HepG2 (cell line): ENCODE measurements around the gene UST. TPM values are rescaled to one million over a fixed set of nuclear protein-coding genes. Genes with fewer than 3 reads are reported as not detected.

Experiments used
- FIP1L1 ChIP-seq: fragments of 200-400 bp; formaldehyde crosslinking; IDR thresholded peaks from 2 replicates; pipeline ENCODE4 v1.6.1; 2018; ENCODE audit warnings: low read depth, mild to moderate bottlenecking, low read length, moderate library complexity, borderline replicate concordance; ENCODE audit not compliant: insufficient read depth
- GABPA ChIP-seq, 2 experiments: IDR thresholded peaks; 2 replicates each; pipeline ENCODE4 v1.6.1; 2011 to 2016; ENCODE audit warnings: low read depth in 2 of 2, low read length in 1 of 2, missing biosample characterization in 1 of 2, missing genetic modification characterization in 1 of 2
- IKZF4 ChIP-seq: sonication (generic); formaldehyde crosslinking; IDR thresholded peaks from 2 replicates; pipeline ENCODE4 v1.5.1; 2020; ENCODE audit warnings: borderline replicate concordance, mild to moderate bottlenecking, low read depth, missing genetic modification reagents; ENCODE audit errors: not compliant biosample characterization
- JDP2 ChIP-seq: sonication (generic); formaldehyde crosslinking; IDR thresholded peaks from 2 replicates; pipeline ENCODE4 v1.8.1; 2022; ENCODE audit warnings: missing genetic modification reagents, borderline replicate concordance
- RFX3 ChIP-seq: IDR thresholded peaks from 2 replicates; pipeline ENCODE4 v1.6.1; 2016; ENCODE audit warnings: missing biosample characterization, missing genetic modification reagents
- RXRB ChIP-seq: IDR thresholded peaks from 2 replicates; pipeline ENCODE4 v1.6.1; 2016; ENCODE audit warnings: borderline replicate concordance, missing genetic modification reagents, missing compliant biosample characterization
- SAFB2 ChIP-seq: sonication (generic); formaldehyde crosslinking; IDR thresholded peaks from 2 replicates; pipeline ENCODE4 v1.5.1; 2020; ENCODE audit warnings: missing genetic modification reagents, low read depth, mild to moderate bottlenecking, borderline replicate concordance
- TCF12 ChIP-seq, 2 experiments: fragments of 450-650 bp in 1 of 2; sonication (generic) in 1 of 2; formaldehyde crosslinking in 1 of 2; IDR thresholded peaks; 2 replicates each; pipeline versions ENCODE4 v1.6.1 to v1.8.0; 2017 to 2022; ENCODE audit warnings: antibody characterized with exemption in 1 of 2, mild to moderate bottlenecking in 1 of 2, missing genetic modification reagents in 1 of 2, moderate library complexity in 1 of 2
- ZIK1 ChIP-seq: sonication (generic); formaldehyde crosslinking; IDR thresholded peaks from 2 replicates; pipeline ENCODE4 v1.5.0; 2020; ENCODE audit warnings: mild to moderate bottlenecking, low read depth, missing genetic modification reagents, borderline replicate concordance
- ZNF788 ChIP-seq: sonication (generic); formaldehyde crosslinking; IDR thresholded peaks from 2 replicates; pipeline ENCODE4 v1.5.0; 2020; ENCODE audit warnings: mild to moderate bottlenecking, missing genetic modification reagents, borderline replicate concordance
- ZNF883 ChIP-seq: sonication (generic); formaldehyde crosslinking; IDR thresholded peaks from 2 replicates; pipeline ENCODE4 v1.5.1; 2020; ENCODE audit warnings: mild to moderate bottlenecking, missing genetic modification reagents; ENCODE audit errors: not compliant biosample characterization
- polyA plus RNA-seq, 8 experiments: library from polyadenylated mRNA; depleted of rRNA in 3 of 8; stranded (reverse) in 7 of 8; unstranded in 1 of 8; fragments of >200 nt; fragmentation: Illumina TruSeq in 4 of 8; extraction: Trizol in 4 of 8; gene quantifications; 2 replicates each; pipeline versions ENCODE4 v1.2.1 to v1.2.3, GENCODE V29; 2011 to 2016; ENCODE audit warnings: low read depth in 4 of 8, missing spikeins in 1 of 8, mixed read lengths in 1 of 8; ENCODE audit not compliant: insufficient read depth in 1 of 8
- total RNA-seq, 5 experiments: library from RNA; depleted of rRNA; stranded (reverse); fragments of >200 nt; fragmentation: Illumina TruSeq; extraction: Trizol; gene quantifications; 2 replicates each; pipeline ENCODE4 v1.2.3, GENCODE V29; 2016; ENCODE audit warnings: low read depth in 1 of 5
- TF ChIP-seq, protein P1 (sequence below): sonication (generic); formaldehyde crosslinking; IDR thresholded peaks from 2 replicates; pipeline ENCODE4 v1.4.0; 2020; ENCODE audit warnings: missing genetic modification reagents
- TF ChIP-seq, protein P2 (sequence below): sonication (generic); formaldehyde crosslinking; conservative IDR thresholded peaks from 2 replicates; pipeline ENCODE4 v1.8.0; 2022; ENCODE audit warnings: mild to moderate bottlenecking, moderate library complexity, missing genetic modification reagents
- TF ChIP-seq, protein P3 (sequence below): sonication (generic); formaldehyde crosslinking; IDR thresholded peaks from 2 replicates; pipeline ENCODE4 v1.5.1; 2020; ENCODE audit warnings: mild to moderate bottlenecking, missing genetic modification reagents, moderate library complexity

UST gene
- total and polyA plus RNA-seq, 2 of the 13 experiments (the other 11 are each of a cell fraction or from before 2014, with no cell fraction given): 0.27 TPM; not detected in 1

DNA sequence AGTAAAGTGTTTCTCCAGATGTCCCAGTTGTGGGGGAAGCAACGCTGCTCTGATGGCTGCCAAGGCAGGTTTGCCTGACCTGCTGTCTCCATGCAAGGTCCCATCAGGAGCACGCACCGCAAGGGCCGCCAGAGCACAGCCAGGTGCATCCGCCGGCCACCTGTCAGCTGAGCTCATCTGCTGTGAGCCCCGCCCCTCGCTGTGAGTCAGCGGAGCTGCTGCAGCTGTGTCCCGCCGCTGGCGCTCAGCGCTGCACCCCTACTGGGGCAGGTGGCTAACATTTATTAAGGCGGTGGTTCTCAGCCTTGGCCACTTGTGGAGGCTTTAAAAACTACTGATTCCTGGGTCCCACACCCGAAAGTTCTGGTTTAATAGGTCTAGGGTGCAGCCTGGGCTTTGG, 225.7 kb downstream of the UST start (continued):
- TF ChIP-seq, protein P1, sequence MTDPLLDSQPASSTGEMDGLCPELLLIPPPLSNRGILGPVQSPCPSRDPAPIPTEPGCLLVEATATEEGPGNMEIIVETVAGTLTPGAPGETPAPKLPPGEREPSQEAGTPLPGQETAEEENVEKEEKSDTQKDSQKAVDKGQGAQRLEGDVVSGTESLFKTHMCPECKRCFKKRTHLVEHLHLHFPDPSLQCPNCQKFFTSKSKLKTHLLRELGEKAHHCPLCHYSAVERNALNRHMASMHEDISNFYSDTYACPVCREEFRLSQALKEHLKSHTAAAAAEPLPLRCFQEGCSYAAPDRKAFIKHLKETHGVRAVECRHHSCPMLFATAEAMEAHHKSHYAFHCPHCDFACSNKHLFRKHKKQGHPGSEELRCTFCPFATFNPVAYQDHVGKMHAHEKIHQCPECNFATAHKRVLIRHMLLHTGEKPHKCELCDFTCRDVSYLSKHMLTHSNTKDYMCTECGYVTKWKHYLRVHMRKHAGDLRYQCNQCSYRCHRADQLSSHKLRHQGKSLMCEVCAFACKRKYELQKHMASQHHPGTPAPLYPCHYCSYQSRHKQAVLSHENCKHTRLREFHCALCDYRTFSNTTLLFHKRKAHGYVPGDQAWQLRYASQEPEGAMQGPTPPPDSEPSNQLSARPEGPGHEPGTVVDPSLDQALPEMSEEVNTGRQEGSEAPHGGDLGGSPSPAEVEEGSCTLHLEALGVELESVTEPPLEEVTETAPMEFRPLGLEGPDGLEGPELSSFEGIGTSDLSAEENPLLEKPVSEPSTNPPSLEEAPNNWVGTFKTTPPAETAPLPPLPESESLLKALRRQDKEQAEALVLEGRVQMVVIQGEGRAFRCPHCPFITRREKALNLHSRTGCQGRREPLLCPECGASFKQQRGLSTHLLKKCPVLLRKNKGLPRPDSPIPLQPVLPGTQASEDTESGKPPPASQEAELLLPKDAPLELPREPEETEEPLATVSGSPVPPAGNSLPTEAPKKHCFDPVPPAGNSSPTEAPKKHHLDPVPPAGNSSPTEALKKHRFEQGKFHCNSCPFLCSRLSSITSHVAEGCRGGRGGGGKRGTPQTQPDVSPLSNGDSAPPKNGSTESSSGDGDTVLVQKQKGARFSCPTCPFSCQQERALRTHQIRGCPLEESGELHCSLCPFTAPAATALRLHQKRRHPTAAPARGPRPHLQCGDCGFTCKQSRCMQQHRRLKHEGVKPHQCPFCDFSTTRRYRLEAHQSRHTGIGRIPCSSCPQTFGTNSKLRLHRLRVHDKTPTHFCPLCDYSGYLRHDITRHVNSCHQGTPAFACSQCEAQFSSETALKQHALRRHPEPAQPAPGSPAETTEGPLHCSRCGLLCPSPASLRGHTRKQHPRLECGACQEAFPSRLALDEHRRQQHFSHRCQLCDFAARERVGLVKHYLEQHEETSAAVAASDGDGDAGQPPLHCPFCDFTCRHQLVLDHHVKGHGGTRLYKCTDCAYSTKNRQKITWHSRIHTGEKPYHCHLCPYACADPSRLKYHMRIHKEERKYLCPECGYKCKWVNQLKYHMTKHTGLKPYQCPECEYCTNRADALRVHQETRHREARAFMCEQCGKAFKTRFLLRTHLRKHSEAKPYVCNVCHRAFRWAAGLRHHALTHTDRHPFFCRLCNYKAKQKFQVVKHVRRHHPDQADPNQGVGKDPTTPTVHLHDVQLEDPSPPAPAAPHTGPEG (CRISPR knock-in tag): no peak
- TF ChIP-seq ZIK1 (no peak), SAFB2 (no peak), GABPA (IDR thresholded peaks at IDR 0.05; ENCODE audit: low read depth, low read length) (no peak), GABPA (CRISPR knock-in tag; IDR thresholded peaks at IDR 0.05; ENCODE audit: low read depth) (no peak), TCF12 (IDR thresholded peaks at IDR 0.05) (no peak), TCF12 (CRISPR knock-in tag; IDR thresholded peaks at IDR 0.05) (no peak), RXRB (0 out of 2 replicates have a peak, but pooled peaks have one; percentile 11), ZNF788 (CRISPR knock-in tag) (peak; percentile 73; the same call in 1 of the 2 replicates), JDP2 (CRISPR knock-in tag) (no peak), RFX3 (CRISPR knock-in tag) (no peak), IKZF4 (no peak), ZNF883 (CRISPR knock-in tag) (no peak), FIP1L1 (no peak)
- TF ChIP-seq, protein P2, sequence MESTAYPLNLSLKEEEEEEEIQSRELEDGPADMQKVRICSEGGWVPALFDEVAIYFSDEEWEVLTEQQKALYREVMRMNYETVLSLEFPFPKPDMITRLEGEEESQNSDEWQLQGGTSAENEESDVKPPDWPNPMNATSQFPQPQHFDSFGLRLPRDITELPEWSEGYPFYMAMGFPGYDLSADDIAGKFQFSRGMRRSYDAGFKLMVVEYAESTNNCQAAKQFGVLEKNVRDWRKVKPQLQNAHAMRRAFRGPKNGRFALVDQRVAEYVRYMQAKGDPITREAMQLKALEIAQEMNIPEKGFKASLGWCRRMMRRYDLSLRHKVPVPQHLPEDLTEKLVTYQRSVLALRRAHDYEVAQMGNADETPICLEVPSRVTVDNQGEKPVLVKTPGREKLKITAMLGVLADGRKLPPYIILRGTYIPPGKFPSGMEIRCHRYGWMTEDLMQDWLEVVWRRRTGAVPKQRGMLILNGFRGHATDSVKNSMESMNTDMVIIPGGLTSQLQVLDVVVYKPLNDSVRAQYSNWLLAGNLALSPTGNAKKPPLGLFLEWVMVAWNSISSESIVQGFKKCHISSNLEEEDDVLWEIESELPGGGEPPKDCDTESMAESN (CRISPR knock-in tag): no peak
- TF ChIP-seq, protein P3, sequence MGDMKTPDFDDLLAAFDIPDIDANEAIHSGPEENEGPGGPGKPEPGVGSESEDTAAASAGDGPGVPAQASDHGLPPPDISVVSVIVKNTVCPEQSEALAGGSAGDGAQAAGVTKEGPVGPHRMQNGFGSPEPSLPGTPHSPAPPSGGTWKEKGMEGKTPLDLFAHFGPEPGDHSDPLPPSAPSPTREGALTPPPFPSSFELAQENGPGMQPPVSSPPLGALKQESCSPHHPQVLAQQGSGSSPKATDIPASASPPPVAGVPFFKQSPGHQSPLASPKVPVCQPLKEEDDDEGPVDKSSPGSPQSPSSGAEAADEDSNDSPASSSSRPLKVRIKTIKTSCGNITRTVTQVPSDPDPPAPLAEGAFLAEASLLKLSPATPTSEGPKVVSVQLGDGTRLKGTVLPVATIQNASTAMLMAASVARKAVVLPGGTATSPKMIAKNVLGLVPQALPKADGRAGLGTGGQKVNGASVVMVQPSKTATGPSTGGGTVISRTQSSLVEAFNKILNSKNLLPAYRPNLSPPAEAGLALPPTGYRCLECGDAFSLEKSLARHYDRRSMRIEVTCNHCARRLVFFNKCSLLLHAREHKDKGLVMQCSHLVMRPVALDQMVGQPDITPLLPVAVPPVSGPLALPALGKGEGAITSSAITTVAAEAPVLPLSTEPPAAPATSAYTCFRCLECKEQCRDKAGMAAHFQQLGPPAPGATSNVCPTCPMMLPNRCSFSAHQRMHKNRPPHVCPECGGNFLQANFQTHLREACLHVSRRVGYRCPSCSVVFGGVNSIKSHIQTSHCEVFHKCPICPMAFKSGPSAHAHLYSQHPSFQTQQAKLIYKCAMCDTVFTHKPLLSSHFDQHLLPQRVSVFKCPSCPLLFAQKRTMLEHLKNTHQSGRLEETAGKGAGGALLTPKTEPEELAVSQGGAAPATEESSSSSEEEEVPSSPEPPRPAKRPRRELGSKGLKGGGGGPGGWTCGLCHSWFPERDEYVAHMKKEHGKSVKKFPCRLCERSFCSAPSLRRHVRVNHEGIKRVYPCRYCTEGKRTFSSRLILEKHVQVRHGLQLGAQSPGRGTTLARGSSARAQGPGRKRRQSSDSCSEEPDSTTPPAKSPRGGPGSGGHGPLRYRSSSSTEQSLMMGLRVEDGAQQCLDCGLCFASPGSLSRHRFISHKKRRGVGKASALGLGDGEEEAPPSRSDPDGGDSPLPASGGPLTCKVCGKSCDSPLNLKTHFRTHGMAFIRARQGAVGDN (CRISPR knock-in tag): peak; percentile 63
